Activated CD4-positive, alpha-beta T cell treated with anti-CD3 and anti-CD28 coated beads, Interleukin-2, amount 10 ng/mL, durations not matched to agents 24 days and 14 days (primary cell): ENCODE data around the gene IL34. TPM values are rescaled to one million over a fixed set of nuclear protein-coding genes. Genes with fewer than 3 reads are reported as not detected.
"Not testable (repeated sequence)": the region's sequence is repeated elsewhere in the genome, so short reads cannot be mapped to it uniquely, and the experiment has no call there.

Experiments
- DNase-seq: peaks from one replicate; pipeline ENCODE4 v3.0.0; 2022
- H3K27ac Mint-ChIP-seq: one replicate; pipeline ENCODE4 v1.8.0; 2022; ENCODE audit warnings: mild to moderate bottlenecking, mixed read lengths
- H3K27me3 Mint-ChIP-seq: one replicate; pipeline ENCODE4 v1.8.0; 2022; ENCODE audit warnings: mixed read lengths
- H3K36me3 Mint-ChIP-seq: one replicate; pipeline ENCODE4 v1.8.0; 2022; ENCODE audit warnings: low read depth, mild to moderate bottlenecking, mixed read lengths
- H3K4me1 Mint-ChIP-seq: one replicate; pipeline ENCODE4 v1.8.0; 2021; ENCODE audit warnings: mixed read lengths
- H3K4me3 Mint-ChIP-seq: one replicate; pipeline ENCODE4 v1.8.0; 2022; ENCODE audit warnings: mild to moderate bottlenecking, moderate library complexity, mixed read lengths
- H3K9me3 Mint-ChIP-seq: one replicate; pipeline ENCODE4 v1.8.0; 2021; ENCODE audit warnings: mixed read lengths
- intact Hi-C: fragments of 100-400 bp; cut with micrococcal nuclease; formaldehyde crosslinking; loops from one replicate; pipeline ENCODE4 v1.15.1; 2023
- total RNA-seq: library from RNA; stranded (reverse); gene quantifications from 2 replicates; pipeline ENCODE4 v1.2.3, GENCODE V29; 2022

Gene IL34
- total RNA-seq, 1 donor from 2014 or later, result 0.30 TPM

- Mint-ChIP-seq H3K36me3 (no peaks in the 10 kb centered on the region), H3K9me3 (no peaks in the 10 kb centered on the region), H3K27ac (no peak overlapping the region), H3K4me3 (no peak overlapping the region), H3K27me3 (no peaks in the 10 kb centered on the region), H3K4me1 (no peaks in the 10 kb centered on the region)
- DNase-seq, result no peak
- intact Hi-C loops, result no loop called here
These were observed 34.5 kb upstream of the IL34 start for GRCh38 chr16:70611785-70612303.

- no peak overlapping the region for H3K4me3 Mint-ChIP-seq
- no peaks in the 10 kb centered on the region for H3K27me3 Mint-ChIP-seq
- no peaks in the 10 kb centered on the region for H3K36me3 Mint-ChIP-seq
- no peaks in the 10 kb centered on the region for H3K4me1 Mint-ChIP-seq
- H3K9me3 Mint-ChIP-seq, result no peaks in the 10 kb centered on the region
- no peak for DNase-seq
- H3K27ac Mint-ChIP-seq, result no peak overlapping the region
- intact Hi-C loops, result no loop called here
These were observed 33.4 kb upstream of the IL34 start for GRCh38 chr16:70612931-70613330.

GRCh38 chr16:70614208-70614951 lies 32.0 kb upstream of the IL34 start:
- Mint-ChIP-seq H3K27ac (no peak overlapping the region), H3K9me3 (no peaks in the 10 kb centered on the region), H3K4me1 (no peaks in the 10 kb centered on the region), H3K4me3 (no peak overlapping the region), H3K27me3 (no peaks in the 10 kb centered on the region), H3K36me3 (no peaks in the 10 kb centered on the region)
- intact Hi-C loops, result no loop called here
- DNase-seq, result no peak

- Mint-ChIP-seq H3K9me3 (no peaks in the 10 kb centered on the region), H3K36me3 (no peaks in the 10 kb centered on the region), H3K27ac (no peak overlapping the region), H3K27me3 (no peaks in the 10 kb centered on the region), H3K4me1 (no peaks in the 10 kb centered on the region), H3K4me3 (no peak overlapping the region)
- DNase-seq, result no peak
- intact Hi-C loops, result no loop called here
These were observed 30.4 kb upstream of the IL34 start for GRCh38 chr16:70615945-70616344.

- H3K9me3 Mint-ChIP-seq, H3K4me3 Mint-ChIP-seq, intact Hi-C loops, H3K36me3 Mint-ChIP-seq, H3K27ac Mint-ChIP-seq, DNase-seq, H3K4me1 Mint-ChIP-seq: not testable (repeated sequence)
- peaks cover 18% of the 10 kb centered on the region for H3K27me3 Mint-ChIP-seq
These were observed 24.5 kb upstream of the IL34 start for GRCh38 chr16:70621864-70622263.

- Mint-ChIP-seq H3K36me3 (no peaks in the 10 kb centered on the region), H3K9me3 (peaks cover 5% of the 10 kb centered on the region), H3K4me3 (no peak overlapping the region), H3K4me1 (no peaks in the 10 kb centered on the region), H3K27ac (no peak overlapping the region), H3K27me3 (peaks cover 28% of the 10 kb centered on the region)
- intact Hi-C loops, result no loop called here
- DNase-seq, result no peak
These were observed 18.7 kb upstream of the IL34 start for GRCh38 chr16:70627696-70628095.

- H3K4me3 Mint-ChIP-seq, result no peak overlapping the region
- no peaks in the 10 kb centered on the region for H3K36me3 Mint-ChIP-seq
- H3K27me3 Mint-ChIP-seq, result peaks cover 12% of the 10 kb centered on the region
- no peak overlapping the region for H3K27ac Mint-ChIP-seq
- peaks cover 5% of the 10 kb centered on the region for H3K9me3 Mint-ChIP-seq
- no peaks in the 10 kb centered on the region for H3K4me1 Mint-ChIP-seq
- no peak for DNase-seq
- intact Hi-C loops, result no loop called here
These were observed 15.2 kb upstream of the IL34 start for GRCh38 chr16:70630960-70631745.

- peaks cover 12% of the 10 kb centered on the region for H3K27me3 Mint-ChIP-seq
- DNase-seq, result no peak
- no peak overlapping the region for H3K27ac Mint-ChIP-seq
- intact Hi-C loops, result no loop called here
- H3K36me3 Mint-ChIP-seq, result no peaks in the 10 kb centered on the region
- H3K4me3 Mint-ChIP-seq, result no peak overlapping the region
- no peaks in the 10 kb centered on the region for H3K4me1 Mint-ChIP-seq
- H3K9me3 Mint-ChIP-seq, result peaks cover 5% of the 10 kb centered on the region
These were observed 14.1 kb upstream of the IL34 start for GRCh38 chr16:70632273-70632672.

- H3K4me1 Mint-ChIP-seq, H3K27ac Mint-ChIP-seq, H3K36me3 Mint-ChIP-seq, H3K9me3 Mint-ChIP-seq, H3K4me3 Mint-ChIP-seq, intact Hi-C loops, DNase-seq: not testable (repeated sequence)
- peaks cover 11% of the 10 kb centered on the region for H3K27me3 Mint-ChIP-seq
These were observed 12.7 kb upstream of the IL34 start for GRCh38 chr16:70633617-70634016.

- Mint-ChIP-seq H3K4me1 (no peaks in the 10 kb centered on the region), H3K9me3 (peaks cover 5% of the 10 kb centered on the region), H3K27me3 (peaks cover 8% of the 10 kb centered on the region), H3K27ac (no peak overlapping the region), H3K4me3 (no peak overlapping the region), H3K36me3 (no peaks in the 10 kb centered on the region)
- no peak for DNase-seq
- intact Hi-C loops, result no loop called here
These were observed 11.5 kb upstream of the IL34 start for GRCh38 chr16:70634861-70635260.

GRCh38 chr16:70635336-70636016 lies 10.9 kb upstream of the IL34 start:
- no peak for DNase-seq
- H3K27ac Mint-ChIP-seq, result no peak overlapping the region
- peaks cover 5% of the 10 kb centered on the region for H3K9me3 Mint-ChIP-seq
- peaks cover 5% of the 10 kb centered on the region for H3K27me3 Mint-ChIP-seq
- no peaks in the 10 kb centered on the region for H3K4me1 Mint-ChIP-seq
- intact Hi-C loops, result no loop called here
- H3K36me3 Mint-ChIP-seq, result no peaks in the 10 kb centered on the region
- no peak overlapping the region for H3K4me3 Mint-ChIP-seq

- no peaks in the 10 kb centered on the region for H3K9me3 Mint-ChIP-seq
These were observed 7.3 kb upstream of the IL34 start for GRCh38 chr16:70638814-70639792.

GRCh38 chr16:70642633-70643032 lies 3.7 kb upstream of the IL34 start:
- no peaks in the 10 kb centered on the region for H3K4me1 Mint-ChIP-seq
- H3K27ac Mint-ChIP-seq, result no peak overlapping the region
- no peak overlapping the region for H3K4me3 Mint-ChIP-seq
- no peaks in the 10 kb centered on the region for H3K36me3 Mint-ChIP-seq
- no peaks in the 10 kb centered on the region for H3K9me3 Mint-ChIP-seq
- DNase-seq, result no peak
- intact Hi-C loops, result no loop called here
- H3K27me3 Mint-ChIP-seq, result peaks cover 9% of the 10 kb centered on the region

More at GRCh38 chr16:70638814-70639792, 7.3 kb upstream of the IL34 start:
- Mint-ChIP-seq H3K36me3 (no peaks in the 10 kb centered on the region), H3K4me3 (no peak overlapping the region), H3K27me3 (peaks cover 8% of the 10 kb centered on the region), H3K4me1 (no peaks in the 10 kb centered on the region), H3K27ac (no peak overlapping the region)
- no peak for DNase-seq
- intact Hi-C loops, result no loop called here
